ENCODE data around the gene PGF.
A peak's percentile ranks its signal among the peaks of the same experiment; 100 is the strongest.

Gene PGF

GRCh38 chr14:74952697-74953484 lies 2.5 kb downstream of the PGF start (continued):
- TF ChIP-seq, protein P1, sequence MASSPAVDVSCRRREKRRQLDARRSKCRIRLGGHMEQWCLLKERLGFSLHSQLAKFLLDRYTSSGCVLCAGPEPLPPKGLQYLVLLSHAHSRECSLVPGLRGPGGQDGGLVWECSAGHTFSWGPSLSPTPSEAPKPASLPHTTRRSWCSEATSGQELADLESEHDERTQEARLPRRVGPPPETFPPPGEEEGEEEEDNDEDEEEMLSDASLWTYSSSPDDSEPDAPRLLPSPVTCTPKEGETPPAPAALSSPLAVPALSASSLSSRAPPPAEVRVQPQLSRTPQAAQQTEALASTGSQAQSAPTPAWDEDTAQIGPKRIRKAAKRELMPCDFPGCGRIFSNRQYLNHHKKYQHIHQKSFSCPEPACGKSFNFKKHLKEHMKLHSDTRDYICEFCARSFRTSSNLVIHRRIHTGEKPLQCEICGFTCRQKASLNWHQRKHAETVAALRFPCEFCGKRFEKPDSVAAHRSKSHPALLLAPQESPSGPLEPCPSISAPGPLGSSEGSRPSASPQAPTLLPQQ (tag by site-specific recombination; IDR thresholded peaks at IDR 0.05) = peak; percentile 46; the same call in 1 of the 2 replicates

GRCh38 chr14:74952180-74952665 lies 3.2 kb downstream of the PGF start:
- POLR2A ChIA-PET = interaction anchor here (1.1 kb wide), 1 partner anchor 15 kb away, joined by 4 read pairs; no protein-coding TSS in a partner anchor
- Histone ChIP-seq H3K27ac (ENCODE audit: extremely low read depth, low read depth, low read length) (peak overlapping the region; percentile 58; the same call in 1 of the 2 replicates), H3K36me3 (ENCODE audit: control insufficient read depth in 2 of 2, insufficient read depth in 1 of 2, low read length in 2 of 2) (peaks cover 0 to 55% of the 10 kb centered on the region in 2 experiments; a peak in 1 of 3 replicates), H3K9me3 (ENCODE audit: control insufficient read depth, insufficient read depth, low read depth, low read length) (no peaks in the 10 kb centered on the region), H3K4me3 (ENCODE audit: low read depth, low read length) (no peak overlapping the region), H3K4me1 (ENCODE audit: control insufficient read depth, insufficient read depth, low read length) (peaks cover 24% of the 10 kb centered on the region)
- CTCF ChIA-PET = interaction anchor here (0.8 to 1.6 kb wide), 2 partner anchors 91 to 137 kb away, joined by 4 to 5 read pairs; no protein-coding TSS in a partner anchor
- 0 out of 2 replicates have a peak, but pooled peaks have one; percentile 24 for TF ChIP-seq SCRT2 (tag by site-specific recombination; IDR thresholded peaks at IDR 0.05)
- no peak for TF ChIP-seq ZBTB21 (tag by site-specific recombination; IDR thresholded peaks at IDR 0.05)

GRCh38 chr14:74951443-74952179 lies 3.8 kb downstream of the PGF start:
- TF ChIP-seq ZBTB20 (tag by site-specific recombination; IDR thresholded peaks at IDR 0.05) (peak; percentile 97), ZNF18 (tag by site-specific recombination; IDR thresholded peaks at IDR 0.05) (no peak), SP3 (tag by site-specific recombination; IDR thresholded peaks at IDR 0.05) (no peak), GLIS1 (tag by site-specific recombination; IDR thresholded peaks at IDR 0.05) (peak; percentile 21; the same call in 1 of the 2 replicates)
- no peaks in the 10 kb centered on the region for H3K9me3 ChIP-seq (ENCODE audit: control insufficient read depth, insufficient read depth, low read depth, low read length)
- H3K36me3 ChIP-seq (ENCODE audit: control insufficient read depth in 2 of 2, insufficient read depth in 1 of 2, low read length in 2 of 2) = peaks cover 0 to 61% of the 10 kb centered on the region in 2 experiments; a peak in 1 of 3 replicates
- CTCF ChIA-PET = interaction anchor here (0.8 to 1.6 kb wide), 2 partner anchors 91 to 138 kb away, joined by 4 to 5 read pairs; no protein-coding TSS in a partner anchor
- POLR2A ChIA-PET = interaction anchor here (1.1 kb wide), 1 partner anchor 15 kb away, joined by 4 read pairs; no protein-coding TSS in a partner anchor
- no peak overlapping the region for H3K4me3 ChIP-seq (ENCODE audit: low read depth, low read length)
- peak overlapping the region; percentile 58 for H3K27ac ChIP-seq (ENCODE audit: extremely low read depth, low read depth, low read length)
- H3K4me1 ChIP-seq (ENCODE audit: control insufficient read depth, insufficient read depth, low read length) = peaks cover 24% of the 10 kb centered on the region

GRCh38 chr14:74950795-74951442 lies 4.5 kb downstream of the PGF start:
- H3K9me3 ChIP-seq (ENCODE audit: control insufficient read depth, insufficient read depth, low read depth, low read length) = no peaks in the 10 kb centered on the region
- POLR2A ChIA-PET = interaction anchor here (1.1 kb wide), 1 partner anchor 16 kb away, joined by 4 read pairs; no protein-coding TSS in a partner anchor
- CTCF ChIA-PET = no interaction called here
- no peak overlapping the region for H3K4me3 ChIP-seq (ENCODE audit: low read depth, low read length)
- H3K4me1 ChIP-seq (ENCODE audit: control insufficient read depth, insufficient read depth, low read length) = peaks cover 24% of the 10 kb centered on the region
- H3K27ac ChIP-seq (ENCODE audit: extremely low read depth, low read depth, low read length) = peak overlapping the region; percentile 58
- peaks cover 0 to 68% of the 10 kb centered on the region in 2 experiments; a peak in 1 of 3 replicates for H3K36me3 ChIP-seq (ENCODE audit: control insufficient read depth in 2 of 2, insufficient read depth in 1 of 2, low read length in 2 of 2)
- TF ChIP-seq ZNF394 (tag by site-specific recombination; IDR thresholded peaks at IDR 0.05; ENCODE audit: borderline replicate concordance) (no peak), ZNF658 (tag by site-specific recombination; IDR thresholded peaks at IDR 0.05) (no peak), TRIM28 (IDR thresholded peaks at IDR 0.05; ENCODE audit: borderline replicate concordance, low read length) (peak; percentile 70; the same call in 1 of the 2 replicates), ZNF580 (tag by site-specific recombination; IDR thresholded peaks at IDR 0.05) (no peak), ZNF274 (IDR thresholded peaks at IDR 0.05; ENCODE audit: low read length) (no peak), ZNF274 (tag by site-specific recombination; IDR thresholded peaks at IDR 0.05; ENCODE audit: borderline replicate concordance) (no peak), ZNF133 (tag by site-specific recombination; IDR thresholded peaks at IDR 0.05) (no peak), ZNF362 (tag by site-specific recombination; IDR thresholded peaks at IDR 0.05) (no peak), ZIC2 (tag by site-specific recombination; IDR thresholded peaks at IDR 0.05) (peak; percentile 40), MYNN (tag by site-specific recombination; IDR thresholded peaks at IDR 0.05; ENCODE audit: borderline replicate concordance) (no peak), ZNF2 (tag by site-specific recombination; IDR thresholded peaks at IDR 0.05) (no peak), ZNF704 (tag by site-specific recombination; IDR thresholded peaks at IDR 0.05) (no peak)
